Progenitor cell of endocrine pancreas (in vitro differentiated cells): ENCODE results near the gene IL2RG. TPM values are rescaled to one million over a fixed set of nuclear protein-coding genes. Genes with fewer than 3 reads are reported as not detected.

Source experiments
- DNase-seq: peaks from one replicate; pipeline ENCODE4 v3.0.0; 2021; ENCODE audit warnings: low spot score; ENCODE audit not compliant: unreplicated experiment
- H3K27ac Mint-ChIP-seq: 2 replicates; pipeline ENCODE4 v1.8.0; 2021; ENCODE audit warnings: mild to moderate bottlenecking, moderate library complexity, mixed read lengths
- H3K27me3 Mint-ChIP-seq: 2 replicates; pipeline ENCODE4 v1.8.0; 2021; ENCODE audit warnings: mixed read lengths
- H3K36me3 Mint-ChIP-seq: 2 replicates; pipeline ENCODE4 v1.8.0; 2022; ENCODE audit warnings: mixed read lengths; ENCODE audit not compliant: insufficient read depth
- H3K4me1 Mint-ChIP-seq: 2 replicates; pipeline ENCODE4 v1.8.0; 2021; ENCODE audit warnings: low read depth, mixed read lengths
- H3K4me3 Mint-ChIP-seq: 2 replicates; pipeline ENCODE4 v1.8.0; 2021; ENCODE audit warnings: low read depth, mild to moderate bottlenecking, moderate library complexity, mixed read lengths
- H3K9me3 Mint-ChIP-seq: 2 replicates; pipeline ENCODE4 v1.8.0; 2021; ENCODE audit warnings: low read depth, mixed read lengths
- total RNA-seq: library from RNA; stranded (reverse); gene quantifications from 2 replicates; pipeline ENCODE4 v1.2.1, GENCODE V29; 2021
- TF ChIP-seq, protein P1 (sequence below): fragments of 200-600 bp; sonication (generic); IDR thresholded peaks from one replicate; pipeline ENCODE4 v1.5.0; 2021; ENCODE audit warnings: antibody characterized with exemption, mild to moderate bottlenecking; ENCODE audit not compliant: unreplicated experiment

The IL2RG gene
- total RNA-seq, 1 donor from 2014 or later: 0.41 TPM

DNA sequence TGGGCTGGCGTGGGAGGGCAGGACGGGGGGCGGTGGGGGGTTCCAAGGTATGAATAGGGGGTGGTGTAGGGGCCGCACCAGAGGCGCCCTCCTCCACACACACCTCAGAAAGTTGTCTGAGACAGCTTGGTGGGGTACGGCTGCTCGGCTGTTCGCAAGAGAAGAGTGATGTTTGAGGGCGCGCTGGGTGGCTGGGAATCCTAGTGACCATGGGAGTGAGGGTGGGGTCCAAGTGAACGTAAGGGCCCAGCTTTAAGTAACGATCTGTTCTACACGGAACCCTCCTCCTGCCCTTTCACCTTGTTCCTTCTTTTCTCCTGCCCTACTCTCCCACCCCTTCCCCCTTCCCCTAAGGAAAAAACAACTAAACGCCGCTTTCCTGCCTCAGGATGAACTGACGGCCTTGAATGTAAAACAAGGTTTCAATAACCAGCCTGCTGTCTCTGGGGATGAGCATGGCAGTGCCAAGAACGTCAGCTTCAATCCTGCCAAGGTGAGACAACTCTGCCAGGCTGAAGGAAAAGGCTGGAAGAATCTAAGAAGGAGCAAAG, 7.7 kb upstream of the IL2RG start:
- Mint-ChIP-seq H3K9me3 (peaks cover 18% of the 10 kb centered on the region), H3K4me3 (peak overlapping the region; percentile 77), H3K27me3 (no peaks in the 10 kb centered on the region), H3K27ac (peak overlapping the region; percentile 90), H3K4me1 (peaks cover 2% of the 10 kb centered on the region), H3K36me3 (peaks cover 13% of the 10 kb centered on the region)
- TF ChIP-seq, protein P1, sequence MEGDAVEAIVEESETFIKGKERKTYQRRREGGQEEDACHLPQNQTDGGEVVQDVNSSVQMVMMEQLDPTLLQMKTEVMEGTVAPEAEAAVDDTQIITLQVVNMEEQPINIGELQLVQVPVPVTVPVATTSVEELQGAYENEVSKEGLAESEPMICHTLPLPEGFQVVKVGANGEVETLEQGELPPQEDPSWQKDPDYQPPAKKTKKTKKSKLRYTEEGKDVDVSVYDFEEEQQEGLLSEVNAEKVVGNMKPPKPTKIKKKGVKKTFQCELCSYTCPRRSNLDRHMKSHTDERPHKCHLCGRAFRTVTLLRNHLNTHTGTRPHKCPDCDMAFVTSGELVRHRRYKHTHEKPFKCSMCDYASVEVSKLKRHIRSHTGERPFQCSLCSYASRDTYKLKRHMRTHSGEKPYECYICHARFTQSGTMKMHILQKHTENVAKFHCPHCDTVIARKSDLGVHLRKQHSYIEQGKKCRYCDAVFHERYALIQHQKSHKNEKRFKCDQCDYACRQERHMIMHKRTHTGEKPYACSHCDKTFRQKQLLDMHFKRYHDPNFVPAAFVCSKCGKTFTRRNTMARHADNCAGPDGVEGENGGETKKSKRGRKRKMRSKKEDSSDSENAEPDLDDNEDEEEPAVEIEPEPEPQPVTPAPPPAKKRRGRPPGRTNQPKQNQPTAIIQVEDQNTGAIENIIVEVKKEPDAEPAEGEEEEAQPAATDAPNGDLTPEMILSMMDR: no peak
- no peak for DNase-seq

DNA sequence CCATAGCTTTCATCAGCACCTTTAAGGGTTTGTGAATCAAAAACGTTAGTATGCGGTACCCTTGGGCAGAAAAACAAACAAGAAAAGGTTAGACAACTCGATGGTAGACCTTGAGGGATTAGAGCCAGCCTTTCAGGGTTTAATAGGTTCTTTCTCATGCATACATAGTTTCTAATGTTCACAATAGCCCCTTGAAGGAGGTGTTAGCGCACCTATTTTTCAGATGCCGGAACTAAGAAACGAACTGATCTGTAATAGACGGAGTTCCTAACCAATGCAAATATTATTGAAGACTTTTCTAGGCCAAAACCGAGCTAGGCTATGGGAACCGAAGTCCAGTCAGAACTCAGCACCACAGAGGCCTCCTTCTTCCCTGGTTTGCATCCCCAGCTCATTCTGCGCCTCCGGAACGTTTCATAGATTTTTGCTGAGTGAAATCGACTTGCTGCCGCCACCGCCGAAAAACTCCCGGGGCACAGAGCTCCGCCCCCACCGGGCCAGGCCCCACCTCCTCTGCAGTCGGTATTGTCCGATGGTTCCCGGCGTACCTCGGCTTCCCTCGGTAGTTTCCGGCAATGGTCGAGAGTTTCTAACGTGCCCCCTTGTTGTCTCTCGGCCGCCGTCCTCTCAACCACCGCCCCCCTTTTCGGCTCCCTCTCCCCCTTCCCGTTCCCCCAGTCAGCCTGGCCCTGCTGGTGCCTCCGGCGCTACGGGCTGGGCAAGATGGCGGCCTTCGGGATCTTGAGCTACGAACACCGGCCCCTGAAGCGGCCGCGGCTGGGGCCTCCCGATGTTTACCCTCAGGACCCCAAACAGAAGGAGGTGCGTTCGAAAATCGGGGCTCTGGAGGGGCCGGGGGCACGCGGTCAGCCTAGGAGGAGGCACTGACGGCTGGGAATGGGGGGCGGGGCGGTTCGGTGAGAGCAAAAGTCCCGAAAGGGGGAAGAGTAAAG, 6.9 kb upstream of the IL2RG start, which contains the start of gene MED12:
Gene MED12 (plus strand): TSS at position 565 of the 953 bp plus-strand sequence. CDS start 159 bp downstream, at position 724.
- peak; percentile 77 for DNase-seq
- H3K27ac Mint-ChIP-seq: peak within 1 kb of the TSS; percentile 90
- TF ChIP-seq, protein P1: no peak
- H3K27me3 Mint-ChIP-seq: no peaks in the 10 kb centered on the region
- peaks cover 2% of the 10 kb centered on the region for H3K4me1 Mint-ChIP-seq
- peak within 1 kb of the TSS; percentile 77 for H3K4me3 Mint-ChIP-seq
- peaks cover 16% of the 10 kb centered on the region for H3K9me3 Mint-ChIP-seq
- peaks cover 12% of the 10 kb centered on the region for H3K36me3 Mint-ChIP-seq

DNA sequence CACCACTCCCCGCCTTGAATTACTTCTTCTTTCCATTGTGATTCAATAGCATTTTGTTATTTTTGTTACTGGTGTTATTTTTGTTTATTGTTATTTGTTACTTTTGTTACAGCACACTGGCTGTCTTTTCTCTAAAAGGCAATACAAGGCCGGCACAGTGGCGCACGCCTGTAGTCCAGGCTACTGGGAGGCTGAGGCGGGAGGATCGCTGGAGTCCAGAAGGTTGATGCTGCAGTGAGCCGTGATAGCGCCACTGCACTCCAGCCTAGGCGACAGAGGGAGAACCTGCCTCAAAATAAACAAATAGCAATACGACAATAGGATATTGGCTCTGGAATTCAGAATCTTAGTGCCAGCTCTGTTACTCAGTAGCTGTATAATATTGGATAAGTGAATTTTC, 6.0 kb upstream of the IL2RG start:
- peaks cover 2% of the 10 kb centered on the region for H3K4me1 Mint-ChIP-seq
- DNase-seq: no peak
- TF ChIP-seq, protein P1: no peak
- H3K9me3 Mint-ChIP-seq: peaks cover 12% of the 10 kb centered on the region
- no peak overlapping the region for H3K4me3 Mint-ChIP-seq
- peaks cover 7% of the 10 kb centered on the region for H3K36me3 Mint-ChIP-seq
- no peaks in the 10 kb centered on the region for H3K27me3 Mint-ChIP-seq
- H3K27ac Mint-ChIP-seq: no peak overlapping the region

DNA sequence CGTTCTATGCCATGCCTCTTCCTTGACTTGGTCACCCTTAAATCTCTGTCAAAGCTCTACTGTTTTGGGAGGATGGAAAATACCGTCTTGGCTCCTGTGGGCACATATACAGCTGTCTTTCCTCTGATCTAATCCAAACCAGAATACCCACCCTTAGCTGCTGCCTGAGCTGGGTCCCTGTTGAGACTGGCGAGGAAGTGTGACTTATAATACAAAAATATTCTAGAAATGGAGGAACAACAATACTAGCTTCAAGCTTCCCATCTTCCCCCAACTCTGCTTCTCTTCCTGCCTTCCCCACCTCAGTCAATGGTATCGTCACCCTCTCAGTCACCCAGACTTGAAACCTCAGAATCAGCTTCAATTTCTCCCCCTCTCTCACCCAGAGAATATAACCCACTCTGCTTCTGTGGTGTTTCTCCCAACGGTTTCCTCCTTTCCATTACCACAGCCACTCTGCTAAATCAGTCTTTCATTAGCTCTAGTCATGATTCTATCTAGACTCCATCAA, 599 bp upstream of the IL2RG start:
- TF ChIP-seq, protein P1: no peak
- H3K4me1 Mint-ChIP-seq: peaks cover 13% of the 10 kb centered on the region
- H3K9me3 Mint-ChIP-seq: peaks cover 20% of the 10 kb centered on the region
- no peak overlapping the region for H3K27ac Mint-ChIP-seq
- H3K27me3 Mint-ChIP-seq: no peaks in the 10 kb centered on the region
- H3K4me3 Mint-ChIP-seq: no peak overlapping the region
- no peak for DNase-seq
- H3K36me3 Mint-ChIP-seq: no peaks in the 10 kb centered on the region

DNA sequence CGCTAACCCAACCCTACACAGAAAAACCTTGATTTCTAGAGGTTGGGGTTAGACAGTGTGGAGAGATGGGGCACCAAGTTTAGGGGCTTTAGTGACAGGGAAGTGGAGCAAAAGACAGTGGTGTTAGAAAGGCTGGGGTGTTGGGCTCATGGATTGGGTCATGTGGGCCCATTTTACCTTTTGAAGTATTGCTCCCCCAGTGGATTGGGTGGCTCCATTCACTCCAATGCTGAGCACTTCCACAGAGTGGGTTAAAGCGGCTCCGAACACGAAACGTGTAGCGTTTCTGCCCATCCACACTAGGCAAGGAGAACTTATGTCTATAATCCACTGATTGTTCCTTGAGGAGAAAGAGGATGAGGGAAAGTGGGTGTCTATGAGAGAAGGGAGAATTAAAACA, 2.3 kb downstream of the IL2RG start:
- no peak for DNase-seq
- Mint-ChIP-seq H3K4me3 (no peak overlapping the region), H3K4me1 (peaks cover 23% of the 10 kb centered on the region), H3K27ac (no peak overlapping the region), H3K27me3 (no peaks in the 10 kb centered on the region), H3K36me3 (no peaks in the 10 kb centered on the region), H3K9me3 (peaks cover 24% of the 10 kb centered on the region)
- TF ChIP-seq, protein P1: no peak
